Inflammatory macrophage (primary cell): ENCODE measurements around the gene SEMA4D.
"Not testable (repeated sequence)": the region's sequence is repeated elsewhere in the genome, so short reads cannot be mapped to it uniquely, and the experiment has no call there.

Experiments
- DNase-seq, 2 donors: peaks; one replicate each; pipeline ENCODE4 v3.0.0-alpha.2; 2020 to 2022

The SEMA4D gene

GRCh38 chr9:89382026-89382986 is 115.6 kb downstream of the SEMA4D start:
- no peak for DNase-seq

DNA sequence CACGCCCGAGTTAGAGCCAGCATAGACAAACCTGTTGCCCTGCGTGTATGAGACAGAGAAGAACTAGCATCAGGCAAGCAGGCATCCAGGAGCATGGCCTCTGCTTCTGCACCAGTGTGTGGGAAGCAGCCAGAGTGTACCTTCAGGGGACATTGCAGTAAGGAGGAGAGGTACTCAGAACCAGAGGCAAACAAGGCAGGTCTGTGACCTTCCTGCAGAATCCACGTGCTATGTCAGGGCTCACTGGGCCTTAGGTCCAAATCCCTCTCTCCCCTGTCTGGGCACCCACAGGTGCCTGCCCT is 116.7 kb downstream of the SEMA4D start:
- no peak for DNase-seq

DNA sequence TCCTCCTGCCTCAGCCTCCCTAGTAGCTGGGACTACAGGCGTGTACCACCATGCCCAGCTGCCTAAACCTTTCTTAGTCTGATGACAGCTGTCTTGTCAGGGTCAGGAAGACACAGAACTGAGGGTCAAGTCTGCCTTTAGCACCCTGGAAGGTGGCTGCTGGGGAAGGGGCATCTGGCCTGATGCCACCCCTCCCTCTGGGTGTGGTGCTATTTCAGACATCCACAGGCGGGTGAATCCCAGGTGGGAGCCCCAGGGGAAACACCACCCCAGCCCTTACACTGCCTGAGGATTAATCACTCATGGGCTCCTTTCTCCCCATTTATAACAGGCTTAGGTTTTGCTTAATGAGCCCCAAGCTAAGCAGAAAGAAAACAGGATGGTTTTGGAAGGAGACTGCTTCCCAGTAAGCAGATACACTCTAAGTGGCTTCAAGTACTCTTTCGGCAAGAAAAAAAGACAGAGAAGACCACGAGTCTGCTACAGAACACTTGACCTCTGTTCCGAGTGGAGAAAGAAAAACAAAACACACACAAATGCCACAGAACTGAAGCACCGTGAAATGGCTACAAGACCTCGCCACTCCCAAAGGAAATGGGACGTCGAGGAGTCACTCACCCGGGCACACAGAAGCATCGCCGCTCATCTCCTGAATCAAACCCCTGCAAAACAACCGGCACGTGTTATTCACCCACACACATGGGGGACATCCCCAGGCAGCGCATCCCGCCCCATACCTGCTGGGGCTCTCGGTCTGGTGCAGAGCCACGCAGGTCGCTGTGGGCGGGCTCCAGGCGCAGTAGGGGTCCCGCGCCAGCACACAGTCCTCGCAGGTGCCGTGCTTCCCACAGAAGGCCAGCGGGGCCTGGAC is 117.2 kb downstream of the SEMA4D start:
- no peak for DNase-seq

- DNase-seq = peak; percentile 66 to 67
Observed at GRCh38 chr9:89379508-89380115, 118.3 kb downstream of the SEMA4D start.

- no peak for DNase-seq
Observed at GRCh38 chr9:89379031-89379430, 118.9 kb downstream of the SEMA4D start.

GRCh38 chr9:89378541-89378940 is 119.4 kb downstream of the SEMA4D start:
- DNase-seq = no peak

- no peak for DNase-seq
Observed at GRCh38 chr9:89377411-89377810, 120.5 kb downstream of the SEMA4D start.

DNA sequence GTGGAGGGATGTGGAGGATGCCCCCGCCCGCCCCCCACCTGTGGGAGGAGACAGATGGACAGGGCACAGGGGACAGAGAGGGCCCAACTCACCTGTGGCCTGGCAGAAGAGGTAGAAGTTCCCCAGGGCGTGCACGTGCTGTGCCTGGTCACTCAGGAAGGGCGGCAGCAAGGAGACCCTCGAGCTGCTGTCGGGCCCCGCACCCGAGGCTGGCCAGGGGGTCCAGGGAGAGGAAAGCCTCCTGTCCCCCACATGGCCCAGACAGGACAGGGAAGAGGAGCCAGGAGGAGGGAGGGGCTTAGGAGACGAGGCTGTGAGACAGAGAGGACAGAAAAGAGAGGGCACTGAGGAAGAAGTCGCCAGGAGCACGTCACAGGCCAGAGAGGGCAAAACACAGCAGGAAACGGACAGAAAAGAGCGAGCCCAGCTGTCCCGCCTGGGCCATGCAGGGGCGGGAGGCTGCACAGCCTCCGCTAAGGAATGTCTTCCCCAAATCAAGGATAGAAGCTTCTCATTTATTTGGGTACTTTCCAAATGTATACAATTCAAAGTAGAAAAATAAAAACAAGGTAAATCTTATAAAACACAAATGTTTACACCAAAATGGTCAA is 121.1 kb downstream of the SEMA4D start:
- no peak for DNase-seq

DNA sequence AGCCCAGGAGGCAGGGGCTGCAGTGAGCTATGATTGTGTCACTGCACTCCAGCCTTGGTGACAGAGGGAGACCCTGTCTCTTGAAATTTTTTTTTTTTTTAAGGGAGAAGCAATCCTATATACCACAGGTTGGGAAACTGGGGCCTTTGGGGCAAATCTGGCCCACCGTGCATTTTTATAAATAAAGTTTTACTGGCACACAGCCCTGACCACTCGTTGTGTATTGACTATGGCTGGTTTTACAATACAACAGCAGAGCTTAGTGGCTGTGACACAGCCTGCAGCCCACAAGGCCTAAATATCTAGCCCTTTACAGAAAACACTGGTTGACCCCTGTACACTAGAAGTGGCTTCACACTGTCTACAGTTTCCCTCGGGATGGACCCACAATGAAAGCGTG is 121.6 kb downstream of the SEMA4D start:
- no peak for DNase-seq

- peak; percentile 34 to 55 for DNase-seq
Observed at GRCh38 chr9:89375191-89375760, 122.6 kb downstream of the SEMA4D start.

- DNase-seq = no peak
Observed at GRCh38 chr9:89374176-89374575, 123.7 kb downstream of the SEMA4D start.

DNA sequence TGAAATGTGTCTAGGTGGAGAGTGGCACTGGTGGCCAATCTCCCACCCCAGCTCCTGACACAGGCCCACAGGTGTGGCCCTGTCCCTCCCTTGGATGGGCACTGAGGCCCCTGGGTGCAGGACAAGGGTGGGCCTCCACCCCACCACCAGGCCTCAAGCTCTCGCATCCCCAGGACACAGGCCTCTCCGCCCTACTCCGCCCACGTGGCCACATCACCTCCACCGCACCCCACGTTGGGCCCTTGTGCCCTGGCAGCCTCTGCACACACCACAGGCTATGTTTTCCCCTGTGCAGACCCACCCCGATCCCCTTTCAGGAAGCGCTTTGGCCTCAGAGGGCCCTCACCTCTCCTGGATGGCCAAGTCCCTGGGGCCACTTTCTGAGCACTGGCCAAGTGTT is 124.9 kb downstream of the SEMA4D start:
- DNase-seq = no peak

DNA sequence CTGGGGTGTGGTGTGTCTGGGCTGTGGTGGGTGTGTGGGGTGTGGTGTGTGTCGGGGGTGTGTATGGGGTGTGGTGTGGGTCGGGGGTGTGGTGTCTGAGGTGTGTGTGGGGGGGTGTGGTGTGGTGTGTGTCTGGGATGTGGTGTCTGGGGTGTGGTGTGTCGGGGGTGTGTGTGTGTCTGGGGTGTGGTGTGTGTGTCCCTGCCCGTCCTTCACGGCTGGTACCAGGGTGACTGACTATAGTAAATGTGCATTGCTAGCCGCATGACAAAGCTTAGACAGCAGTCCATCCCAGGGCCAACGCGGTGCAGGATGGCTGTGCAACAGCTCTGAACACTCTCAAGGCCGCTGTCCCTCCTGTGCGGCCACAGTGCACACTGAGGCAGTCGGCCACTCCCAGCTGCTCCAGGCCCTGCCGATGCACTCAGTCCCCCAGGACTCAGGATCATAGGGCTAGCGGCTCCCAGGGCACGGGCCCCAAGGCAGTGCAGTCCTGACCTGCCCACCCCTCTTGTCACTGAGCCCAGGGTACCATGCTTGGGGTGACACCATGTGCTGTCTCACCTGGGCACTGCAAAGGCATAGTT is 125.6 kb downstream of the SEMA4D start:
- no peak for DNase-seq

- not testable (repeated sequence) for DNase-seq
Observed at GRCh38 chr9:89371791-89372190, 126.1 kb downstream of the SEMA4D start.

DNA sequence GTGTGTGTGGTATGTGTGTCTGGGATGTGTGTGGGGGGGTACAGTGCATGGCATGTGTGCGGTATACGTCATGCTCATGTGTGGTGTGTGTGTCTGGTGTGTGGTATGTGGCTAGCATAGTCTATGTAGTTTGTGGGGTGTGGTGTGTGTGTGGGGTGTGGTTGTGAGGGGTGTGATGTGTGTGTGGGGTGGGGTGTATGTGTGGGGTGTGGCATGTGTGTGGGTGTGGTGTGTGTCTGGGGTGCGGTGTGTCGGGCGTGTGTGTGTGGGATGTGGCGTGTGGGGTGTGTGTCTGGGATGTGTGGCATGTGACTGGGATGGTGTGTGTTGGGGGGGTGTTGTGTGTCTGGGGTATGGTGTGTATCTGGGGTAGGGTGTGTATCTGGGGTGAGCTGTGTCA is 127.3 kb downstream of the SEMA4D start:
- no peak for DNase-seq

GRCh38 chr9:89368978-89369377 is 128.9 kb downstream of the SEMA4D start:
- no peak for DNase-seq

- DNase-seq = no peak
Observed at GRCh38 chr9:89368550-89368949, 129.4 kb downstream of the SEMA4D start.

- no peak for DNase-seq
Observed at GRCh38 chr9:89367726-89368437, 130.0 kb downstream of the SEMA4D start.

- no peak for DNase-seq
Observed at GRCh38 chr9:89367281-89367680, 130.6 kb downstream of the SEMA4D start.

DNA sequence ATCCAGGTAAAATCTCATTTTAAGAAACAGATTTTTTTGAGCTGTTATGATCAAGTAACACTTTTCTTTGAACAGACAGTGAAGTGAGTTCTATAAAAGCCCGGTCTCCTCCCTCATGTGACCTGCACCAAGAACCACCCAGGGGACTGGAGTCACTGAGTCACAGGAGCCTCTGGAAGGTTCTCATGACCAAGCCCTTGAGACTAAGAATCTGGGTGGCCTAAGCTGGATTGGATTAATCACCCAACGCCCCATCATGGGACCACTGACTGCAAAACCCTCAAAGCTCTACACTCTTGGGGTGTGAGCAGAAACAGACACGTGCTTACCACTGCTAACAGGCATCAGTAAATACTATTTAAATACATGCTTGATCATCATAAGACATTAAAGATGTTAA is 131.2 kb downstream of the SEMA4D start:
- DNase-seq = no peak

DNA sequence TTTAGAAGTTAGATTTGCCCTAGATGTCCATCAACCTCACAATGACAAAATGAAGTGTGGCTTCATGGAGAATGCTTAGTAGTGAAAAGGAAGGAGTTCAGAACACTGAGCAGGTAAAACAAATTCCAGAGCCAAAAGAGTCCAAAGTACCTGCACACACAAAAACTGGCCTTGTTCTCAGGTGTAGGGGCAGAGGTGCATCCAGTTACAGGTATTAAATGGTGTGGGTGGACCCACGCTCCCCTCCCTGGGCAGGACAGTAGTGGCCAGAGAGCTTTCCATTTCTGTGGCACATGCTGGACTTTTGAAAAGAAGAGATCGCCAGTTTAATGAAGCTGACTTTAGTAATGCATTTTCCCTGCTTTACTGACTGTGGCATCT is 132.4 kb downstream of the SEMA4D start:
- no peak for DNase-seq
